HL-60/S4 treated with phorbol 12-myristate 13-acetate at 8.2 ng/mL for 4 days and 3 days (cell line): ENCODE data around the gene ACOXL.
"Not testable (repeated sequence)": the region's sequence is repeated elsewhere in the genome, so short reads cannot be mapped to it uniquely, and the experiment has no call there.

Experiments
- in situ Hi-C: fragments of 300-500 bp; cut with MboI; formaldehyde crosslinking; loops from 2 replicates; pipeline ENCODE4 v1.15.0; 2022; ENCODE audit warnings: low sequenced_read_pairs

ACOXL gene

DNA sequence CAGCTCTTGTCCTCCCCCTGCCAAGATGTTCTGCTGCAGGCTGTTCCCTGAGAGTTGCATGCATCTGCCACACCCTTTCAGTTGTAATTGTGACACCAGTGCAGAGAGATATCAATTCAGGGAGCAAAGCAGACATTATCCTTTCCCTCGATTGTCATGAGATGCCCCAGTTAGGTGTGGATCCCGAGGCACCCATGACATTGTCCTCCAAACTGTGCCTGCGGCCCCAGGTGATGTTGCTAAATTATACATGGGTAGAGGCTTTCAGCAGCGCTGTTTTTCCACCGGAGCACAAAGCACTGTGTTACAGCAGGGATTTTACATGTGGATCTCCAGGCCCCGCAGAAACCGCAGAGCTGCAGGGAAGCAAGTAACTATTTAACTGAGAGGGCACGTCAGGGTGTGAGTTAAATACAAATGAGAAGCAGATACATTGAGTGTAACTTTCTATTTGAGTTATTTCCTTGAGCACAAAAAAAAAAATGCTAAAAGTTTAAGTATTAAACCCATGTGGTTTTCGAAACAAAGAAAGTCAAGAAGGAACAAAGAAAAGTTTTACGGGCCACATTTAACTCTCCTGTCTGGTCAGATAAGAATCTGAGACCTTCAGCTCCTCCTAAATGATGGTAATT is 298.0 kb downstream of the ACOXL start:
- in situ Hi-C loops, result no loop called here

- in situ Hi-C loops, result no loop called here
Observed at GRCh38 chr2:111030945-111031344, 298.6 kb downstream of the ACOXL start.

GRCh38 chr2:111031546-111032478 is 299.4 kb downstream of the ACOXL start:
- in situ Hi-C loops, result no loop called here

DNA sequence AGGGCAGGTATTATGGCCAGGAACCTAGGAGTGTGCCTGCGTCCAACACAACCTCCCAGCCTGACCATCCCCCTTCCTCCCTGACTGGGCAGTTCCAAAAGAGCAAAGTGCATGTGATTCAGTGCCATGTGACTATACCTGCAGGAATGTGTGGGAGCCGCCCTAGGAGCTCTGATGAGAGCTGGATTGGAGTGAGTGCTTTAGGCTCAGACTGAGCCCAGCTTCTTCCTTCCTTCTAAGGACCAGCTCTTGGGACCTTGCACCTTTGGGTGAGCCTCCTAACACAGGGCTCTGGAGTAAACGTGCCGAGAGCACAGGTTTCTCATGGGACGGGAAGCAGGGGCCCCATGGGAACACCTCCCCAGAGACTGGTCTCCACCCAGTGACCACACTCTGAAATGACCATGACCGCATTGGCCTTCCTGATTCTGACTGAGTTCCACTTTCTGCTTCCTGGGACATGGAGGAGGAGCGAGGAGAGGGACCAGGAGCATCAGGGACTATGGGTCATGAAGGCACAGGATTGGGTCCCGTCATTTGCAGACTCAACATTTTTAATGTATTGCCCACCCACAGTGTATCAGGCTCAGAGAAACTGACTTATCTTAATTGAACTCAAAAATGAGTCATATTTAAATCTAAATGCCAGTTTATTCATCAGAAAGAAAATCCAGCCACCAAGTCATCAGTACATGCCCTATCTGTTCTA is 300.5 kb downstream of the ACOXL start:
- in situ Hi-C loops, result no loop called here

- in situ Hi-C loops, result no loop called here
Observed at GRCh38 chr2:111034146-111034545, 301.8 kb downstream of the ACOXL start.

- in situ Hi-C loops, result no loop called here
Observed at GRCh38 chr2:111034606-111035005, 302.2 kb downstream of the ACOXL start.

DNA sequence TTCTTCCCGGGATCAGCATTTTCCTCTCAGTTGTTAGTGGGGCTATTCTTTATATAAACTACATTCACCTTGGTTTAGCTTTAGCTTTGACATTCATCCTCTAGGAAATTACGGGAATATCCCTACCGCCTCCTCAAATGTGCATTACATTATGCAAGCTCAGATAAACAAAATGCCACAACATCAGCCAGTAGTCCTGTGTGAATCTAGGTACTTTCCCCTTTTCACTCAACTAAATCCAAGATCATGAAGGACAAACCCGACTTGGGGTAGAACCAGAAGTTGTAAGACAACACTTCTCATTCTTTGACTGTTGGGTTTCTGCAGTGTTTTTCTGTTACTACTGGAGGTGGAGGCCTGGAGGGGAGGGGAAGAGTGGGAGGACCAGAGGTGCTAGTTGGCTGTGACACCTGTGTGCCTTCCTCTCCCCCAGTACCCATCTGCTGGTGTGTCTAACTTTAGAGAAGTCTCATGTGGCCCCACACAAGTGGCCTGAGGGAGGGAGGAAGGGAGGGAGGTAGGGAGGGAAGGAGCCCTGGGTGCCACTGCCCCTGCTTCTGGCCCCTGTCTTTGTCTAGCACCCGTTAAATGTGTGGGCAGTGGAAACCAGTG is 303.6 kb downstream of the ACOXL start:
- in situ Hi-C loops, result no loop called here

DNA sequence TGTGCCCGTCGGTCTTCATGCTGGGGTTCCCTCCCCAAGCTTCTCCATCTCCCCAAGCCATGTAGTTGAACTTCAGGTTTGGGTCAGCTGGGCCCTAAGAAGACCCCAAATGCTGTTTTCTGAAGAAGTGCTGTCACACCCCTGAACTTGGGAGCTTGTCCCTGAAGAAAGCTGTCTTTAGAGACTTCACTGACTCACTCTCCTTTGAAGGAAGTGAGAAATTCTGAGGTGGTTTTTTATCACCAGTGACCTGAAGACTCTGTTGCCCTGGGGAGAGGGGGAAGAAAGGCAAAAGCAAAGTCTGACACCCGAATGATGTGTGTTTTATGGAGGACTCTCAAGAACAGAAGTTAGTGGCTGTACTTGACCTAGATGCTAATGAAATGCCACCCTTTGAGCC is 304.8 kb downstream of the ACOXL start:
- in situ Hi-C loops, result no loop called here

GRCh38 chr2:111039628-111040383 is 307.4 kb downstream of the ACOXL start:
- in situ Hi-C loops, result no loop called here

DNA sequence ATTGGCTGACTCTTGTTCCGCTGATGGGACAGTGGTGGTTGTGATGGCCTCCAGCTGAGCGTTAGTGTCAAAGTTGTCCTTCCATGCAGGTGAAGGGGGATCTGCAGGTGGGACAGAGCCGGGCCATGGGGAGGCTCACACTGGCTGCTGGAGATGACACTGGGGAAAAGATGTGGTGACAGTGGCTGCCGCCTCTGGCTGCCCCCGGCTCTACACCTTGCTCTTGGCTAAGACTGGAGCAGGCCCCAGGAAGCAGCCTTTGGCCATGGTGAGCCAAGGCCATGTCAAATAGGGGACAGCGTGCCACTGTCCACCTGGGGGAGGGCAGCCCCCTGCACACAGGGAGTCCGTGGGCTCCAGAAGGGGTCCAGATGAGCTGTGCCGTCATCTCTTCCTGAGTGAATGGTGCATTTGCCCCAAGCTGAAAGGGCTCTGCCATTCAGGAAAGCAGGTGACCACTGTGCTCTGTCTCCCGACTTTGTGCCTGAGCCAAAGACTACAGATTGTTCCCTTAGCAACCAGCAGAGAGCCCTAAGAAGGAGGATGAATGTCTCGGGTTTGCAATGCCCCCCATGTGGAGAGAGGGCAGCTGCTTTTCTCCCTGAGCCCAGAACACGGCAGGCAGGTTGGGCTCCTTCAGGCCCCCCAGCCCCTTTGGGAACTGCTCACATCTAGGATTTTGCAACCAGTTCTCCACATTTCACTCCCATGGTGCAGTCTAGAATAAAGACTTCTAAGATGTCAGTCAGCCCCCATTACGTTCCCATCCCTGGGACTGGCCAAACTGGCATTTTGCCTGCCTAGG is 309.2 kb downstream of the ACOXL start:
- in situ Hi-C loops, result no loop called here

GRCh38 chr2:111042261-111042660 is 309.9 kb downstream of the ACOXL start:
- in situ Hi-C loops, result no loop called here

DNA sequence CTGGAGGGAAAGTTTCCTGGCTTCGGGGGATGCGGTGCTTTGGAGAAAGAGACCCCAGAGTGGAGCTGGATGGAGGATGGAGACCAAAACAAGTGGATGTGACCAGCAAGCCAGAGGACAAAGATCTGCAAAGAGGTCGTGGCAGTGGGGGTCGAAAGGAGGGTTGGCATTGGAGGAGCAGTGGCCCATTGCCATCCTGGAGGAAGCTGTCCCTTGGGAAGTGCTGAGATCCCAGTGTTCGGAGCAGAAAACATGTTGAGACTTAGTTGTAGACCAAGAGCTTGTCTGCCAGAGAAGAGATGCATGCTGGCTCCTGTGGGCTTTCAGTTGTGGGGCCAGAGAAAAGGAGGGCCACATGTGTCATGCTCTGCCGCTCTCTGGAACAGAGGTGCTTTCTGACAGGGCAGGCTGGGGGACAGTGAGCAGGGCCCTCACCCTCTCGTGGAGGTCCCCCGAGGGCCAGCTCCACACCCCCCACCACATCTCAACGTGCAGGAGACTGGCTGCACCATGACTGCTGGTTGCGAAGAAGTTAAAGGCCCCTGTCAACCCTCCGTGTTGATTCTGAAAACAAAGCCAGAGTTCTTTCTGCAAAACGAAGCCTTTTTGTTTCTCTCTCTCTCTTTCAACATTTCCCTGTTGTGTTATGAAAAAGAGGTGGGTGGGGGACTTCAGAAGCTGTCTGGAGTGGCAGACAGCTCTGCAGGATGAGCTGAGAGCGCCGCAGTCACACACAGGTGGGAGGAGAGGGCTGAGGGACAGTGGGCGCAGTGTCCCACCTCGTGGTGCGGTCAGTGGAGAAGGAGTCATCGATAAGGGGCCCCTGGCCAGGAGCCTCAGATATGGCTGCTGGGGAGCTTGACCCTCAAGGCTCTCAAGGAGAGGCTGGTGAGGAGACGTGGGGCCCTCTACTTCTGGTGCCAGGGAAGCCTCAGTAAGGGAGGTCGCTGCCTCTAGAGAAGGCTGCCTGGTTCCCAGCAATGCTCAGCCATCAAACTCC is 310.7 kb downstream of the ACOXL start:
- in situ Hi-C loops, result no loop called here

DNA sequence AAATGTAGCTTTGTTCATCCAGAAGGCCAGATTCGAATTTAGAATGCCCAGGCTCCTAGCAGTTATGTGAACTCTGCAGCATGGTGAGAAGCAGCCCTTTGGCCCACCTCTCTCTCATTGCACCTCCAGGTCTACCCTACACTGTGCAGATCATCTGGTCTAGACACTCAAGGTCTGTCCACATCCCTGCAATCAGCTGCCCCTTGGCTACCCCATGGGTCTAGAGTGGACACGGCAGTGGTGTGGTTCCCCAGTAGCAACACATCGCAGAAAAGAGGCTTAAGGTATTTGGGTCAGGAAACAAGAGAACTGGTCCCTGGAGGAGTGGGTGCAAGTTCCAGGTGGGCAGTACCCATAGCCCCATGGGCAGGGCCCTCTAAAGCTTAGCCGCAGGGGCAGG is 311.7 kb downstream of the ACOXL start:
- in situ Hi-C loops, result no loop called here

DNA sequence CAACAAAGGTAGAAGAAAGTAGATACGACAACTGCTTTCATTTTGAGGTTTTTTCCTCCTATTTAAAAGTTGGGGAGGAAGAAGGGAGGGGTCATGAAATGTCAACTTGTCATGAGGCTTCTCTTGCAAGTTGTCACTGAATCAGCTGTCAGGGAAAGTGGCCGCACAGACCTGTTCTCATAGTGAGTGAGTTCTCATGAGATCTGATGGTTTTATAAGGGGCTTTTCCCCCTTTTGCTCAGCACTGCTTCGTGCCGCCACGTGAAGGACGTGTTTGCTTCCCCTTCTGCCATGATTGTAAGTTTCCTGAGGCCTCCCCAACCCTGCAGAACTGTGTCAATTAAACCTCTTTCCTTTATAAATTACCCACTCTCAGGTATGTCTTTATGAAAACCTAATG is 312.9 kb downstream of the ACOXL start:
- in situ Hi-C loops, result not testable (repeated sequence)

DNA sequence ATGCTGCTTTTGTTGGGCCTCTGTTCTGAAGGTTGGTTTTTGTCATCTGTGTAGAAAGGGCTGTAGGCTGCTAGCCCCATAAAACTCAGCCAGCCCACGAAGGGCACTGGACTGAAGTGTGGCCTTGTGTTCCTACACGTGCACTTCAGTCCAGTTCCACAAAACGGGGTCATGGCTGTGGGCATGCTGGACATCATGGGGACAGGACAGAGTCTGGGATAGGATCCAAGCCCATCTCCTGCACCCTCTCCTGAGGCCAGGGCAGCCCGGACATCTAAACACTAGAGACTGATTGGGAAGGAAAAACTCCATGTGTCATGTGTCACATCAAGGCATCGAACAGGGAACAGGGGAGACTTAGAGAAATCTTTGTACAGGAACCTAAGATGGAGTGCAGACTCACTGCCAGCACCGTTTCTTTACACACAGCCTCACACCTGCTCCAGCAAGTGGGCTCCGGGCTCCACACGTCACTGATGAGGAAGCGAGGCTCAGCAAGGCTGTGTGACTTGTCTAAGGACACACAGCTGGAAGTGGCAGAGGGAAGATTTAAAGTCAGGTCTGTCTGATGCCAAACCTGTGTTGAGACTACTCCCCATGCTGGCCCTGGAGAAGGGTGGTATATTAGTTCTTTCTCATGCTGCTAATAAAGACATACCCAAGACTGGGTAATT is 313.5 kb downstream of the ACOXL start:
- in situ Hi-C loops, result no loop called here

- in situ Hi-C loops, result no loop called here
Observed at GRCh38 chr2:111046670-111047069, 314.3 kb downstream of the ACOXL start.

DNA sequence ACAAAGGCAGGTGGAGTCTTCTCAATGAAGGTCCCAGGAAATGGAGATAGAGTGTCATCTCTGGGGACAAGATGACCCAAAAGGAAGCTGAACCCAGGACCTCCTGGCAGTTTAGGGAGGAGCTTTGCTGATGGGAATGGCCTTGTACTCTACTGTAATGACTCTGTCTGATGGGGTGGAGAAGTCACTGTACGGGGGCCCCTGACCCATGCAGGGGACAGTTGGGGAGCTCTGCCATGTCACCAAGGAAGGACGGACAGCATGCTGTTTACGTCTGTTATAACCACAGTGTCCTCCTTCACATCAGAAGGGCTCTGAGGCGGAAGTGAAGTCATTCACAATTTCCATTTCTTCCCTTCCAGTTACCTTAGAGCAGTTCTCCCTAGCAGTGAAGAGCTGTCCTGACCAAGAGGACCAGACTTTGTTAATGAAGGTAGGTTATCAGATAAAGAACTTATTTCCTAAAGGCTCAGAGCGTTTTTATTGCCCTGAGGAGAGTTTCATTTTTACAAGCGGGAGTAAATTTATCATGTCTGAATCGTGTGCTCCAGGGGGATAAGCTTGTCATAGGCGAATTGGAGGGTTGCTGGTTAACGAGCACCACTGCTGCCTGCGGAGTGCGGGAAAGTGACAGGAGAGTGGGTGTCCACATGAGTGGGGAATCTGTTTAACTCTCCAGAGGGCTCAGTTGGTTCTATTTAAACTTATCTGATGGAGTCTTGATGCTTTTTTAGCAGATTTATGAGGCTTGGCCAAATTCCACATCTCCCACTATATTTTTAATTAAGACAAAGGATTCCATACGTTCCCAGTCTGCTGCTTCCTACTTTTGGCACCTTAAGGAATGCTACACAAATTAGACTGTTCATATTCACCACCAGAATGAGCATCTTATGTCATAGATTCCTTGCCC is 316.7 kb downstream of the ACOXL start:
- in situ Hi-C loops, result no loop called here
